Activated CD8-positive, alpha-beta T cell treated with anti-CD3 and anti-CD28 coated beads, Interleukin-2, amount 10 ng/mL, durations not matched to agents 7 days and 5 days (primary cell): ENCODE data around the gene SLC2A3. TPM values are rescaled to one million over a fixed set of nuclear protein-coding genes. Genes with fewer than 3 reads are reported as not detected.
"Not testable (repeated sequence)": the region's sequence is repeated elsewhere in the genome, so short reads cannot be mapped to it uniquely, and the experiment has no call there.

Experiments
- ATAC-seq: fragments of 150-1000 bp; cut with Tn5 transposase; one replicate; pipeline ENCODE4 v1.10.0; 2021; ENCODE audit warnings: moderate library complexity
- CTCF ChIA-PET: fragments of 350-600 bp; sonication (Branson Sonifier 250); formaldehyde crosslinking; loops from one replicate; lab custom pipeline; 2021; ENCODE audit warnings: antibody characterized with exemption; lab: Charles Lee
- POLR2A ChIA-PET: fragments of 350-600 bp; sonication (Branson Sonifier 250); formaldehyde crosslinking; loops from one replicate; lab custom pipeline; 2021; ENCODE audit warnings: antibody characterized with exemption; lab: Charles Lee
- DNase-seq: peaks from one replicate; pipeline ENCODE4 v3.0.0-alpha.2; 2020
- H3K27ac Mint-ChIP-seq: one replicate; pipeline ENCODE4 v1.8.0; 2021; ENCODE audit warnings: mild to moderate bottlenecking, mixed read lengths
- H3K27me3 Mint-ChIP-seq: one replicate; pipeline ENCODE4 v1.8.0; 2021; ENCODE audit warnings: low read depth, mixed read lengths
- H3K36me3 Mint-ChIP-seq: one replicate; pipeline ENCODE4 v1.8.0; 2021; ENCODE audit warnings: low read depth, mixed read lengths
- H3K4me1 Mint-ChIP-seq: one replicate; pipeline ENCODE4 v1.8.0; 2021; ENCODE audit warnings: low read depth, mixed read lengths
- H3K4me3 Mint-ChIP-seq: one replicate; pipeline ENCODE4 v1.8.0; 2021; ENCODE audit warnings: mild to moderate bottlenecking, mixed read lengths
- H3K9me3 Mint-ChIP-seq: one replicate; pipeline ENCODE4 v1.8.0; 2022; ENCODE audit warnings: mixed read lengths; ENCODE audit not compliant: insufficient read depth
- total RNA-seq, 2 experiments: library from RNA; stranded (reverse); gene quantifications; one replicate each; pipeline ENCODE4 v1.2.3, GENCODE V29; 2021

SLC2A3 gene
- total RNA-seq, 2 experiments from 2014 or later = 255 to 266 TPM

DNA sequence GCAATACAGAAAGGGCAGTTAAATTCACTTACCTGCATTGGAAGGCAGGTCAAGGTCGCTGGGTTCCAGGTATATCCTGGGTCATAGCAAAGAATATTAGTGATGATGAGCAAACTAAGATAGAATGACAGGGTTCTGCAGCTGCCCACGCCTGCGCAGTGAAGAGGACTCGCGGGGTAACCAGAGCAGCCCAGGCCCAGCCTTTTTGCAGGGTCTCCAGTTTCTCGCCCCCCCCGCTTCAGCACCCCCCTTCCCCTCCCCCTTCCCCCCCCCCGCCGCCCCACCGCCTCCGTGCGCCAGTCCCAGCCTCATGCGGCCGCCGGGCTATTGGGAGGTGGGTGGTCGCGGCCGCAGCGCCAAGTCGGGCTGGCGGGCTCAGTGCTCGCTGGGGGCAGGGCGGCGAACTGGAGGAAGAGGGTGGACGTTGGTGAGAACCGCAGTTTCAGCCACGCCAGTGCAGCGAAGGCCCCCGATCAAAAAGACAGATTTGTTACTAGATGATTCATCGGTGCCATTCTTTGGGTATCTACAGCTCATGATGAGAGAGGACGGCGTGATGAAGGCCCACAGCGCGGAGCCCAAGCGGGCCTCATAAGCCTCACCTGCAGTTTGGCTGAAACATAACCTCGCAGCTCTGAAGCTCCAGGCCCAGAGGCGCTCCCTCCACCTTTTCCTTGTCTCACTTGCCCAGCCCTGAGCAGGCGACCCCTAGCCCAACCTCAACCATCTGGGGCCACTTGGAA, 20.2 kb downstream of the SLC2A3 start:
- Mint-ChIP-seq H3K27ac (no peak overlapping the region), H3K9me3 (no peaks in the 10 kb centered on the region), H3K4me1 (peaks cover 29% of the 10 kb centered on the region), H3K4me3 (no peak overlapping the region), H3K27me3 (no peaks in the 10 kb centered on the region), H3K36me3 (peaks cover 34% of the 10 kb centered on the region)
- ATAC-seq (peak; percentile 35), DNase-seq (no peak)
- POLR2A ChIA-PET = no interaction called here
- CTCF ChIA-PET = no interaction called here

DNA sequence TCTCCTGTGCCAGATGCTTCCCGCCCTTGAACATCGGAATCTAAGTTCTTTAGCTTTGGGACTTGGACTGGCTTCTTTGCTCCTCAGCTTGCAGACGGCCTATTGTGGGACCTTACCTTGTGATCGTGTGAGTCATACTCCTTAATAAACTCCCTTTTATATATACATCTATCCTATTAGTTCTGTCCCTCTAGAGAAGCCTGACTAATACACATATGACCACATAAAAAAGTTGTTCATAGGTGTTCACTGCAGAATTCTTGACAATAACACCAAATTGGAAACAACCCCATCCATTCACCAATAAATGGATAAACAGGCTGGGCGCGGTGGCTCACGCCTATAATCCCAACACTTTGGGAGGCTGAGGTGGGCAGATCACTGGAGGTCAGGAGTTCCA, 25.9 kb downstream of the SLC2A3 start:
- H3K9me3 Mint-ChIP-seq, H3K4me3 Mint-ChIP-seq, CTCF ChIA-PET, H3K4me1 Mint-ChIP-seq, ATAC-seq, H3K36me3 Mint-ChIP-seq, H3K27ac Mint-ChIP-seq, H3K27me3 Mint-ChIP-seq, DNase-seq: not testable (repeated sequence)
- POLR2A ChIA-PET = interaction anchor here (0.6 kb wide), 1 partner anchor 50 kb away, joined by 3 read pairs; no protein-coding TSS in a partner anchor

DNA sequence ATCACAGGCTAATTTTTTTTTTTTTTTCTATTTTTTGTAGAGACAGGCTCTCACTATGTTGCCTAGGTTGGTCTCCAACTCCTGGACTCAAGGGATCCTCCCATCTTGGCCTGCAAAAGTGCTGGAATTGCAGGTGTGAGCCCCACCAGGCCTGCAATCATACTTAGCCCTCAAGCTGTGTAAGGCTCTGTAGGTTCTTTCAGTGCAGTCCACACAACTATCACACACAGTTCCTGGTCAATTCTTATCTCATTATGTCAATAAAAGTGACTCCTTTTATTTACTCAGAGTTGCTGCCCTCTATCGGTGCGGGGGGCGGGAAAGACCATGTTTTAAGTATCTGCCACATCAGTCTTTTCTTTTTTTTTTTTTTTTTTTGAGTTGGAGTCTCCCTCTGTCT, 29.0 kb downstream of the SLC2A3 start:
- no peaks in the 10 kb centered on the region for H3K9me3 Mint-ChIP-seq
- no peak overlapping the region for H3K27ac Mint-ChIP-seq
- ATAC-seq (no peak), DNase-seq (peak; percentile 52)
- CTCF ChIA-PET = interaction anchor here (1.0 kb wide), 1 partner anchor 36 kb away, joined by 3 read pairs; no protein-coding TSS in a partner anchor
- peaks cover 2% of the 10 kb centered on the region for H3K27me3 Mint-ChIP-seq
- H3K4me1 Mint-ChIP-seq = no peaks in the 10 kb centered on the region
- POLR2A ChIA-PET = no interaction called here
- H3K36me3 Mint-ChIP-seq = no peaks in the 10 kb centered on the region
- no peak overlapping the region for H3K4me3 Mint-ChIP-seq

DNA sequence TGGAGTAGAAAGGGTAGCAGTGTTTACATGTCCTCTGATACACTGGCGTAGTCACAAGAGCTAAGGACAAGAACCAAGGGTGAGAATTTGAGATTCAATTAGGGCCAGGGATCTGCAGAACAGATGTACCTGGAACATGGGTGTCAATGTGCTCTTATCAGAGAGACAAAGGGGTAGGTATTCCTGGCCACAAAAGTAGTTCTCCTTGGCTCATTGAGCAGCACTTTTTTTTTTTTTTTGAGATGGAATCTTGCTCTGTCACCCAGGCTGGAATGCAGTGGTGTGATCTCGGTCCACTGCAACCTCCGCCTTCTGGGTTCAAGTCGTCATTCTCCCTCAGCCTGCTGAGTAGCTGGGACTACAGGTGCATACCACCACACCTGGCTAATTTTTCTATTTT, 29.7 kb downstream of the SLC2A3 start:
- H3K27ac Mint-ChIP-seq, ATAC-seq, H3K9me3 Mint-ChIP-seq, POLR2A ChIA-PET, H3K4me1 Mint-ChIP-seq, H3K4me3 Mint-ChIP-seq, H3K36me3 Mint-ChIP-seq, DNase-seq, H3K27me3 Mint-ChIP-seq: not testable (repeated sequence)
- CTCF ChIA-PET = interaction anchor here (1.0 to 1.7 kb wide), 2 partner anchors 35 to 99 kb away, joined by 3 to 7 read pairs; no protein-coding TSS in a partner anchor

DNA sequence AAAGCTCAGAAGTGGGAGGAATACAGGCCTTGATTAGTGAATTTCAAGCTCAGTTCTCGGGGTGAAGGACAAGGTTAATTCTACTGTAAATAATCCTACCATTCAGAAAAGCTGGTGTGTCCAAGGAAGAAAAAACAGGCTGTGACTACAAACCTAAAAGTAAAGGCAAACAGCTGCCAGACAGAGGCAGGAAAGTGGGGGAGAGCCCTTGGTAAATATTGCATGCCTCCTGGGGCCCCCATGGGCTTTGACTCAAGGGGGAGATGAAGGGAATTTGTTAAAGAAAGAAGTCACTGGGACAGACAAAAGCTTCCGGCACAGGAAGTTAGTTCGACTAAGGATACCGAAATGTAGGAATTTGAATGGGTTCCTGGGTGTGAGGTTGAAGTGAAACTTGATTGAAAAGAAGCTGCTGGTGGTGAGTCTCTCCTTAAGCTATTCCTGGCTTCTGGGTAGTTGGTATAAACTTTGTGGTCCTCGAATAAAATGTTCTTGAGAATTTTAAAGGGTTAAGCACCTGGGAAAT, 30.3 kb downstream of the SLC2A3 start:
- DNase-seq, H3K9me3 Mint-ChIP-seq, POLR2A ChIA-PET, H3K27ac Mint-ChIP-seq, H3K4me3 Mint-ChIP-seq, H3K36me3 Mint-ChIP-seq, ATAC-seq, H3K4me1 Mint-ChIP-seq, H3K27me3 Mint-ChIP-seq: not testable (repeated sequence)
- CTCF ChIA-PET = interaction anchor here (1.2 to 1.7 kb wide), 2 partner anchors 43 to 98 kb away, joined by 4 to 7 read pairs; no protein-coding TSS in a partner anchor

DNA sequence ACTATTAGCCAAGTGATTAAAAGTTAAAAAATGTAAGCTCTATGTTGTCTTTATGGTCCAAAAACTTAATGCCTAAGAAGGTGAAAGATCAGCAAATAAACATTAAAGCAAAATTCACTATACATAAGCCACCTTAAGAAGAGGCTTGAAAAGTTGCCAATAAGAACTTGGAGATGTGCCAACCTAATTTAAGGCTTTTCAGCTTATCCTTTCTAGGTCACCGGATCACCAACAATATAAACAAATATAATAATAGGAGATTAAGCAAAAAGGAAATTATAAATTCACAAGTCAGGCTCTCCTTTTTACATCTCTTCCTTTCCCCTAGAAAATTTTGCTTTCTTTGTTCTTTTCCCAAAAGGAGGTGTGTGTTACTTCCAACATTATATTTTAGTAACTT, 30.9 kb downstream of the SLC2A3 start:
- Mint-ChIP-seq H3K4me1 (no peaks in the 10 kb centered on the region), H3K36me3 (no peaks in the 10 kb centered on the region), H3K27me3 (peaks cover 2% of the 10 kb centered on the region), H3K9me3 (no peaks in the 10 kb centered on the region), H3K27ac (no peak overlapping the region), H3K4me3 (no peak overlapping the region)
- POLR2A ChIA-PET = no interaction called here
- CTCF ChIA-PET = interaction anchor here (1.2 to 1.7 kb wide), 2 partner anchors 42 to 98 kb away, joined by 4 to 7 read pairs; no protein-coding TSS in a partner anchor
- ATAC-seq = no peak
- DNase-seq = no peak

DNA sequence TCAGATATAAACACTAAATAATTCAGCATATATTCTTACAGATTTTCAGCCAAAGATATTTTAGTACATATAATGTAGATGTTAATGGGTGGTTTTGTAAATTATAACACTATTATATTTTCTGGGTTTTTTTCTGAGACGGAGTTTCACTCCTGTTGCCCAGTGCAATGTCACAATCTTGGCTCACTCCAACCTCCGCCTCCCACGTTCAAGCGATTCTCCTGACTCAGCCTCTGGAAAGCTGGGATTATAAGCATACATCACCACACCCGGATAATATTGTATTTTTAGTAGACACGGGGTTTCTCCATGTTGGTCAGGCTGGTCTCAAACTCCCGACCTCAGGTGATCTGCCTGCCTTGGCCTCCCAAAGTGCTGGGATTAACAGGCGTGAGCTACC, 33.6 kb downstream of the SLC2A3 start:
- CTCF ChIA-PET = not testable (repeated sequence)

DNA sequence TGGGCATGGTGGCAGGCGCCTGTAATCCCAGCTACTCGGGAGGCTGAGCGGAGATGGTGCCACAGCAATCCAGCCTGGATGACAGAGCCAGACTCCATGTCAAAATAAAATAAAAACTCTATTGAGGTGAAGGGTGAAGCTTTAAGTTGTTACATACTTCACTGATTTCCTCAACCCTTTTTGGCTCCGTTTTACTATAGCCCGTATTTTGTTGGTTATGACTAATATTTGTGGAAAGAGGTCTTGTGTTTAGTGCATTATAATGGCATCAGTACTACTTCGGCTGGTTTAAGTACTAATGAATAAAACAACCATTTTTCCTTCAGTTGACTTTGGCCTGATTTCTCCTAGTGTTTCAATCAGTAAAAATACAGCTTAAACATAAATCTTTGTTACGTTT, 36.2 kb downstream of the SLC2A3 start:
- Mint-ChIP-seq H3K27ac (no peak overlapping the region), H3K4me1 (no peaks in the 10 kb centered on the region), H3K4me3 (no peak overlapping the region), H3K9me3 (no peaks in the 10 kb centered on the region), H3K36me3 (no peaks in the 10 kb centered on the region), H3K27me3 (peaks cover 2% of the 10 kb centered on the region)
- ChIA-PET POLR2A (no interaction called here), CTCF (no interaction called here)
- ATAC-seq (no peak), DNase-seq (no peak)

More for the DNA sequence above, 33.6 kb downstream of the SLC2A3 start:
- H3K4me3 Mint-ChIP-seq, H3K36me3 Mint-ChIP-seq, H3K4me1 Mint-ChIP-seq, ATAC-seq, H3K27me3 Mint-ChIP-seq, POLR2A ChIA-PET, H3K9me3 Mint-ChIP-seq, H3K27ac Mint-ChIP-seq, DNase-seq: not testable (repeated sequence)

DNA sequence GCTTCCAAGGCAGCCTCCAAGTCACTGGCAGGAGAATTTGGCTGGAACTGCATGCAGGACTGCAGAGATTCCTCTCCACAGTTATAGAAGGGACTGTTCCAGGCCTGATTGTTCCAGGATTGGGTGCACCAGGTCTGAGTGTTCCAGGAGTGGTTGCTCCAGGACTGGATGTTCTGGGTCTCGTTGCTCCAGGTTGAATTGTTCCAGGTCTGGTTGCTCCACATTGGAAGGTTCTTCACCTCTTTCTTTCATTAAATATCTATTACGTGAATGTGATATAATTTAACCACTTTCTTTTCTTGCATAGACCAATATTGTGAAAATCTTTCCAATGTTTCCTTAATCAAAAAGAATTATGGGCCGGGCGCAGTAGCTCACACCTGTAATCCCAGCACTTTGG, 39.3 kb downstream of the SLC2A3 start:
- ATAC-seq, H3K4me3 Mint-ChIP-seq, H3K27ac Mint-ChIP-seq, CTCF ChIA-PET, DNase-seq, H3K36me3 Mint-ChIP-seq, H3K9me3 Mint-ChIP-seq, H3K27me3 Mint-ChIP-seq, H3K4me1 Mint-ChIP-seq, POLR2A ChIA-PET: not testable (repeated sequence)

DNA sequence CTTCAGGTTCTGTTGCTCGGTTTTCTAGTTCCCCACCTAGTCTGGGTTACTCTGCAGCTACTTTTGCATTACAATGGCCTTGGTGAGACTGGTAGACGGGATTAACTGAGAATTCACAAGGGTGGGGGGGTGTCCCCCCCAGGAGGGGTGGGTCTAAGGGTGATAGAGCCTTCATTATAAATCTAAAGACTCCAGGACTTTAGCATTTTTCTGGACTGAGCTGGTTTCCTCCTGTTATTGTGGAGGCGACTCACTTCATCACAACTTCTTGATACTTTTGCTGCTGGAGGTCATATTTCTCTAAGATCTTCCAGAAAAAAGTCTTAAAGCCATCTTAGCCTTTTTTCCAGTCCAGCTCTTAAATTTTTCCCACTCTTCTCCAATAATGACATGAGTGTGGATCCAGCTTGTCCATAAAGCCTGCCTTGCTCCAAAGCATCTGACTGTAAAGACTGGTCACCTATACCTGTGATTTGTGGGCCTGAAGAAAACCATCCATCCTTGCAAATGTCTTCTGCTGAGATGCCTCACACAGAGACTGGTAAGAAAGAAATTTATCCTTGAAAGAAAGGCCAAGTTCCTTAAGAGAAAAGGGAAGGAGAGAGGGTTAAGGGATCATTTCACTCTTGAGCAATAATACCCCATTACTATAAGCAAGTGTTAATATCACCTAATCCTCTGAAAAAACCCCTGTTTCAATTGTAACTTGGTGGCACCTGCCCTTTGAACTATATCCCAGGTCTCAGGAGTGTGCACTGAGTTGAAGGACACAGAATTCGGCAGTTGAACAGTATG, 43.6 kb downstream of the SLC2A3 start:
- no peak for DNase-seq
- POLR2A ChIA-PET = no interaction called here
- H3K4me1 Mint-ChIP-seq = no peaks in the 10 kb centered on the region
- no peaks in the 10 kb centered on the region for H3K9me3 Mint-ChIP-seq
- no peaks in the 10 kb centered on the region for H3K36me3 Mint-ChIP-seq
- H3K27ac Mint-ChIP-seq = no peak overlapping the region
- CTCF ChIA-PET = no interaction called here
- no peak overlapping the region for H3K4me3 Mint-ChIP-seq
- no peak for ATAC-seq
- peaks cover 4% of the 10 kb centered on the region for H3K27me3 Mint-ChIP-seq

DNA sequence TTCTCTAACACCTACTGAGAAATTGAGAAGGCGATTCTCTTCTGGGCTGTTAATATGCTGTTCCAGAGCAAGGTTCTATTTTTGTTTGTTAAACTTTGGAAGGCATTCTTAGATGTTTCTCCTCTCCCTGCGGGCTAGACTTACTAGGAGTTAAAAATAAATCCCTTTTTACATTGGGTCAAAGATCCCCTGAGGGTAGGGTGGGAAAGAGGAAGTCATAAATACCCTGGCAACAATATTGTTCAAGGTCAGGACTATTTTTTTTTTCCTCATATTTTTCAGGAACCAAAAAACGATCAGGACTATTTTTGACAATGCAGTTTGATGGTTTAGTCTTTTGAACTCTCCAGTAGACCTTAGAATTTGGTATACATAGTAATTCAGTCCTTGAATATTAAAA, 51.3 kb downstream of the SLC2A3 start:
- H3K4me1 Mint-ChIP-seq = no peaks in the 10 kb centered on the region
- no peaks in the 10 kb centered on the region for H3K9me3 Mint-ChIP-seq
- ChIA-PET POLR2A (no interaction called here), CTCF (no interaction called here)
- DNase-seq (no peak), ATAC-seq (no peak)
- peaks cover 5% of the 10 kb centered on the region for H3K27me3 Mint-ChIP-seq
- H3K27ac Mint-ChIP-seq = no peak overlapping the region
- H3K36me3 Mint-ChIP-seq = no peaks in the 10 kb centered on the region
- H3K4me3 Mint-ChIP-seq = no peak overlapping the region

DNA sequence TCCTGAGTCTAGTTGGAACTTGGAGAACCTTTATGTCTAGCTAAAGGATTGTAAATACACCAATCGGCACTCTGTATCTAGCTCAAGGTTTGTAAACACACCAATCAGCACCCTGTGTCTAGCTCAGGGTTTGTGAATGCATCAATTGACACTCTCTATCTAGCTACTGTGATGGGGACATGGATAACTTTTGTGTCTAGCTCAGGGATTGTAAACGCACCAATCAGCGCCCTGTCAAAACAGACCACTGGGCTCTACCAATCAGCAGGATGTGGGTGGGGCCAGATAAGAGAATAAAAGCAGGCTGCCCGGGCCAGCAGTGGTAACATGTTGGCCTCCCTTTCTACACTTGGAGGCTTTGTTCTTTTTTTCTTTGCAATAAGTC, 54.3 kb downstream of the SLC2A3 start:
- H3K4me3 Mint-ChIP-seq, H3K36me3 Mint-ChIP-seq, DNase-seq, POLR2A ChIA-PET, H3K4me1 Mint-ChIP-seq, H3K9me3 Mint-ChIP-seq, H3K27me3 Mint-ChIP-seq, H3K27ac Mint-ChIP-seq, ATAC-seq, CTCF ChIA-PET: not testable (repeated sequence)
